Type B pancreatic cell (in vitro differentiated cells): ENCODE measurements around the gene ZNF396. TPM values are rescaled to one million over a fixed set of nuclear protein-coding genes. Genes with fewer than 3 reads are reported as not detected.

Experiments
- DNase-seq: peaks from one replicate; pipeline ENCODE4 v3.0.0; 2021; ENCODE audit warnings: mixed read lengths; ENCODE audit not compliant: unreplicated experiment; ENCODE audit errors: extremely low spot score
- H3K27ac Mint-ChIP-seq: 2 replicates; pipeline ENCODE4 v1.8.0; 2021; ENCODE audit warnings: mild to moderate bottlenecking, mixed read lengths
- H3K27me3 Mint-ChIP-seq: 2 replicates; pipeline ENCODE4 v1.8.0; 2021; ENCODE audit warnings: mixed read lengths
- H3K36me3 Mint-ChIP-seq: 2 replicates; pipeline ENCODE4 v1.8.0; 2021; ENCODE audit warnings: mixed read lengths
- H3K4me1 Mint-ChIP-seq: one replicate; pipeline ENCODE4 v1.8.0; 2021; ENCODE audit warnings: mixed read lengths; ENCODE audit not compliant: unreplicated experiment
- H3K4me3 Mint-ChIP-seq: 2 replicates; pipeline ENCODE4 v1.8.0; 2021; ENCODE audit warnings: mild to moderate bottlenecking, mixed read lengths
- H3K9me3 Mint-ChIP-seq: 2 replicates; pipeline ENCODE4 v1.8.0; 2021; ENCODE audit warnings: mixed read lengths
- CTCF ChIP-seq: fragments of 200-600 bp; sonication (generic); conservative IDR thresholded peaks from 2 replicates; pipeline ENCODE4 v1.5.0; 2021; ENCODE audit warnings: antibody characterized with exemption, mild to moderate bottlenecking
- total RNA-seq: library from RNA; stranded (reverse); gene quantifications from 2 replicates; pipeline ENCODE4 v1.2.1, GENCODE V29; 2021; ENCODE audit warnings: low replicate concordance

Gene ZNF396
- total RNA-seq, 1 donor from 2014 or later, result 4.9 TPM

DNA sequence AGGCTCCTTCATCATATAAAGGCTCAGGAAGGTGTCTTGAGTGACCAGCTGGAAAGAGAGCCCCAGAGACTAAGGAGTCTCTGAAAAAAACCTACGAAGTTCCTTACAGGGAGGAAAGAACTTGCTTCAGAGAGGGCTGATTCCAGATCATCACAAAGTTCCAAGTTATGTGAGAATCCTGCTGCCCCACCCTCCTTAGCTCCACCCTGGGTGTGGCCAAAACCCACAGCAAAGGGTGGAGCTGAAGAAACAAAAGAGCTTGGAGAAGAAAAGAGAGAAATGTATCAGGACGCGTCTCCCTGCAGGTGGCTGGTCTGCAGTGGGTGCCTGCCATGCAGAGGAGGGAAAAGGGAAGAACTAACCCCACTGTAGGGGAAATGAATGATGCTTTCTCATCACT is 32.8 kb upstream of the ZNF396 start:
- no peak for DNase-seq
- Mint-ChIP-seq H3K27me3 (no peaks in the 10 kb centered on the region), H3K4me3 (no peak overlapping the region), H3K4me1 (peaks cover 12% of the 10 kb centered on the region), H3K27ac (peak overlapping the region; percentile 37), H3K36me3 (no peaks in the 10 kb centered on the region), H3K9me3 (no peaks in the 10 kb centered on the region)
- TF ChIP-seq CTCF, result no peak

GRCh38 chr18:35408843-35409261 is 31.7 kb upstream of the ZNF396 start:
- DNase-seq, result no peak
- H3K4me3 Mint-ChIP-seq, result no peak overlapping the region
- no peaks in the 10 kb centered on the region for H3K27me3 Mint-ChIP-seq
- no peaks in the 10 kb centered on the region for H3K9me3 Mint-ChIP-seq
- TF ChIP-seq CTCF, result no peak
- H3K36me3 Mint-ChIP-seq, result no peaks in the 10 kb centered on the region
- no peak overlapping the region for H3K27ac Mint-ChIP-seq
- peaks cover 12% of the 10 kb centered on the region for H3K4me1 Mint-ChIP-seq

DNA sequence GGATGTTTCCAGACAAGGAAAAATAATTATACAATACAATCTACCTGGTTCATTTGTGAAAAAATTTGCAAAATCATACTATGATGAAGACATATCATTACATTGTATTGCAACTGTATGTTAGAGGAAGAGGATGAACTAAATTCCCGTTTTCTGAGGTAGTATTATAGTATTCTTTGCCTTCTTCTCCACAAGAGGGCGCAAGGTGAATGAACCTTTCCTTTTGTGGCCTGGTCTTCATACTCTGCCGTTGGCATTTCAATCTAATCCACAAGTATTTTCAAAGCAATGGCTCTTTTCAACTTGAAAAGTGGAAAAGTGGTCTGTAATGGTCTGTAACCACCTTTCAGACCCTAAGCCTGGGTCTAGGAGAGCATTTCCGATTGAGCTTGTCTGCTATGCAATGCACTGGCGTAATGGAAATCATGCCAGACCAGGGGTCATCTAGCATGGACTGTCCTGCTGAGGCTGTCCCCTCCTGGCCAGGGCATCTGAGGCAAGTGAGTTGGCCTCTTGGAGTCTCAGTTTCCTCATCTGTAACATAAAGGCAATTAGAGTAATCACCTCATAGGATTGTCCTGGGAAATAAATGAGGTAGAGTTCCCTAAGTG is 30.8 kb upstream of the ZNF396 start:
- H3K9me3 Mint-ChIP-seq, result no peaks in the 10 kb centered on the region
- H3K27me3 Mint-ChIP-seq, result no peaks in the 10 kb centered on the region
- DNase-seq, result no peak
- peak; percentile 94 for TF ChIP-seq CTCF
- H3K36me3 Mint-ChIP-seq, result no peaks in the 10 kb centered on the region
- no peak overlapping the region for H3K4me3 Mint-ChIP-seq
- peaks cover 12% of the 10 kb centered on the region for H3K4me1 Mint-ChIP-seq
- H3K27ac Mint-ChIP-seq, result no peak overlapping the region

- H3K4me1 Mint-ChIP-seq, result peaks cover 4% of the 10 kb centered on the region
- DNase-seq, result no peak
- no peak for TF ChIP-seq CTCF
- no peak overlapping the region for H3K27ac Mint-ChIP-seq
- H3K36me3 Mint-ChIP-seq, result no peaks in the 10 kb centered on the region
- H3K27me3 Mint-ChIP-seq, result no peaks in the 10 kb centered on the region
- no peak overlapping the region for H3K4me3 Mint-ChIP-seq
- H3K9me3 Mint-ChIP-seq, result no peaks in the 10 kb centered on the region
These were observed 29.5 kb upstream of the ZNF396 start for GRCh38 chr18:35406666-35407065.

DNA sequence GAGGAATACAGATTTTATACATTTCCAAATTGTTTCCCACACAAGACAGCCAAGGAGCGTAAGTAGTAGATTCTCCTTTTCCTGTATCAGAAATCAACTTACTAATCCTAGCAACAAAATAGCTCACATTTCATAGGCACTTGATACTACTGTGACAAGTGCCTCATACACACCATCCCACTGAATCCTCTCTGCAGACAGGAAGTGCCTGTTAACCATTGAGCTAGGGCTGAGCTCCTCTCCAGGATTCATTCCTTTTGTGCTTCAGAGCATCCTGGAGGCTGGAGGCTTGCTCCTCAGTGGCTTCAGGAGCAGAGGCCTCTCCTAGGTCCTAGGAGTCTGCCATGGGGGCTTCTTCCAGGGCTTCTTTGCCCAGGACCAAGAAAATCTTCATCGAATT is 20.8 kb upstream of the ZNF396 start:
- no peak overlapping the region for H3K4me3 Mint-ChIP-seq
- H3K36me3 Mint-ChIP-seq, result no peaks in the 10 kb centered on the region
- no peak overlapping the region for H3K27ac Mint-ChIP-seq
- TF ChIP-seq CTCF, result no peak
- no peaks in the 10 kb centered on the region for H3K4me1 Mint-ChIP-seq
- DNase-seq, result no peak
- H3K27me3 Mint-ChIP-seq, result no peaks in the 10 kb centered on the region
- no peaks in the 10 kb centered on the region for H3K9me3 Mint-ChIP-seq

DNA sequence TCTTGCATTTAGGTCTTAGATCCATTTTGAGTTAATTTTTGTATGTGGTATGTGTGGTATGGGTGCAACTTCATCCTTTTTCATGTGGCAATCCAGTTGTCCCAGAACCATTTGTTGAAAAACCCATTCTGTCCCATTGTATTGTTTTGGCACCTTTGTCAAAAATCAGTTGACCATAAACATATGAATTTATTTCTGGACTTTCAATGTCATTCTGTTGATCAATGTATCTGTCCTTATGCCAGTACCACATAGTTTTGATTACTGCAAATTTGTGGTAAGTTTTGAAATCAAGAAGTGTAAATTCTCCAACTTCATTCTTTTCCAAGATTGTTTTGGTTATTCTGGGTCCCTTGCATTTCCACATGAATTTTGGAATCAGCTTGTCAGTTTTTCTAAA is 16.6 kb upstream of the ZNF396 start:
- DNase-seq, result no peak
- H3K27me3 Mint-ChIP-seq, result peaks cover 16% of the 10 kb centered on the region
- peaks cover 4% of the 10 kb centered on the region for H3K9me3 Mint-ChIP-seq
- no peaks in the 10 kb centered on the region for H3K4me1 Mint-ChIP-seq
- H3K36me3 Mint-ChIP-seq, result no peaks in the 10 kb centered on the region
- no peak overlapping the region for H3K27ac Mint-ChIP-seq
- TF ChIP-seq CTCF, result no peak
- H3K4me3 Mint-ChIP-seq, result no peak overlapping the region
